ENCODE measurements around the gene LRSAM1.

LRSAM1 gene

DNA sequence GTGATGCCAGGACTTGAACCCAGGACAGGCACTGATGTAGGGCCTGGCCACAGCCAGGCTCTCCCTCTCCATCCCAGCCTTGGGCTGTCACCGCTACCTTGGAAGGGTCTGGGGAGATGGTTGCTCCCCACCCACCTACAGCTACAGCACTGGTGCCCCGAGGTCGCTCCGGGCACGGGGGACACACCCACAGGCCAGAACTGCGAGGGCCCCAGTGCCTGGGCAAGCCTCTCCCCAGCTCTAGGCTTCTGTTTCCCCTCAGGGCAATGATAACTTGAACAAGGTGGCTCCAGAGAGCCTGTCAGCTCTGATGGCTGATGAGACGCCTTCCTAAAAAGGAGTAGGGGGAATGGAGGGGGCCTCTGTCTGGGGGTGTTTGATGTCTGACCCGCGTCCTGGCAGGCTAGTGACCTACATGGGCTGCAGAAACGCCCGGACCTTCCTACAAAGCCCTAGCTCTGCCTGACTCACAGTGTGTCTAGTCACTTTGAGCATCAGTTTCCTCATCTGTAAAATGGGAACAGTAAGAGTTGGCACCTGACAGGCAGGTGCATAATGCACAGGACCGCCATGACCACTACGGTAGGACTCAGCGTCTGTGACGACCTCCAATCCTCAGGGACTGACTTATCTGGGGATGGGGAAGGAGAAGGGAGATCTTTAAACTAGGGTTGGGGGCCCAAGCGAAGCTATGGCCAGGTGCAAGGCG is 76.4 kb downstream of the LRSAM1 start:
- TF ChIP-seq CTCF (IDR thresholded peaks at IDR 0.05; ENCODE audit: insufficient read depth, low read depth, low read length, missing control alignments): no peak
- no peak overlapping the region for H3K4me3 ChIP-seq (ENCODE audit: low read depth, low read length)
- DNase-seq (ENCODE audit: low read depth): no peak

DNA sequence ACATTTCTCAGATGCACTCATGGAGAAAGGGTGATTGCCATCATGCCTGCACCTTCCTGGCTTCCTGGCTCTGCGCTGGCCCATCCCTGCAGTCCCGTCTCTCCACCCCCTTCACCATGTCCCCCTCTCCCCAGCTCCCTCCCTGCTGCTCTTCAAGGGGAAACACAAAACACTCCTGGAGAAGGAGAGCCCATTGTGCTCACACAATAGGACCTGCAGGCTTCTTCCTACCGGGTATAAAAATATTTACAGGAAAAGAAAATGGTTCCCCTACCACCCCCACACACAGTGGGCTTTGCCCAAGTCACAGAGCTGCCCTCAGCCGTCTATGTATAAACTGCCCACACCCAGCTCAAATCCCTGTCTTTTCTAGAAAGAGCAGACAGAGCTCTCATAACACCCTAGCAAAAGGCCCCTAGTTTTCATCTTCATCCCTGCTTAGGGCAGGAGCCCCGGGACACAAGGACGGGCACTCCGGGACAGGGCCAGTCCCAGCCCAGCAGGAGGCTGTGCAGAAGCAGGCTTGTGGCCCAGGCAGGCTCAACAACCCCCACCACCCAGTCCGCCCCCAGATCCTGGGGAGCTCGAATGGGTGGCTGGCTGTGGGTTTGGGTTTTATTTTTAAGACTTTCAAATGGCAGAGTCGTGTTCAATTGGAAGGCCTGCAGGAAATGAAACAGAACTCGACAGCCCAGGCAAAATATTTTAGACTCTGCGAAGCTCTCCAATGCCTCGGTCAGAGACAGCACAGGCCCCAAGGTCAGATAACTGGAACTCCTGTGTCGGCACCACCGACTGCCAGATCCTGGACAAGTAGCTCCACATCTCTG is 77.3 kb downstream of the LRSAM1 start:
- TF ChIP-seq CTCF (IDR thresholded peaks at IDR 0.05; ENCODE audit: insufficient read depth, low read depth, low read length, missing control alignments): no peak
- no peak for DNase-seq (ENCODE audit: low read depth)
- no peak overlapping the region for H3K4me3 ChIP-seq (ENCODE audit: low read depth, low read length)

- TF ChIP-seq CTCF (IDR thresholded peaks at IDR 0.05; ENCODE audit: insufficient read depth, low read depth, low read length, missing control alignments): no peak
- DNase-seq (ENCODE audit: low read depth): no peak
- no peak overlapping the region for H3K4me3 ChIP-seq (ENCODE audit: low read depth, low read length)
Observed at GRCh38 chr9:127529671-127530070, 78.4 kb downstream of the LRSAM1 start.

DNA sequence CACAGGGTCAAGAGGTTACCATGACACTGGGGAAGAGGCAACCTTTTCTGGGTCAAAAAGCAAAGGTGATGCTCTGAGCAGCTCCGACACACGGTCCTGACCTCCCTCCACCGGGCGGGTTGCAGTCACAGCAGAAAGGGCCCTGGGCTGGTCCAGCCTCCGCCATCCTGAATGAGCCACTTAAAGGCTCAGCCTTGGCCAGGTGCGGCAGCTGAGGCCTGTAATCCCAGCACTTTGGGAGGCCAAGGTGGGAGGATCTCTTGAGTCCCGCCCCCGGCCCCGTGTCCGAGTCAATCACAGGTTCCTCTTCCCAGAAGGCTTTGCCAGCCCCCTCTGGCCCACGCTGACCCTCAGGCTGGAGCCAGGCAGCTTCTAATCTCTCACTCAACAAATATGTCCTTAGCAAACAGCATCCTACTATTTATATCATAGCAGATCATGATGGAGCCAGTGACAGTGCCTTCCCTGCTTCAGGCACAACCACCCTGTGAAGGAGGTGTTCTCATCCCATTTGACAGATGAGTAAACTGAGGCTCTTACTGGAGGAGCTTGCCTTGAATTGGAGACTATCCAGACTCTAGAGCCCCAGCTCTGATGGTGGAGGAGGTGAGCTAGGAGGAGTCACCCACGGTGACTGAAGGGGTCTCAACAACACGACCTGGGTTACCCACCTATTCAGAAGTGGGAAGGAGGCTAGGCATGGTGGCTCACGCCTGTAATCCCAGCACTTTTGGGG is 79.1 kb downstream of the LRSAM1 start:
- DNase-seq (ENCODE audit: low read depth): no peak
- no peak overlapping the region for H3K4me3 ChIP-seq (ENCODE audit: low read depth, low read length)
- no peak for TF ChIP-seq CTCF (IDR thresholded peaks at IDR 0.05; ENCODE audit: insufficient read depth, low read depth, low read length, missing control alignments)

DNA sequence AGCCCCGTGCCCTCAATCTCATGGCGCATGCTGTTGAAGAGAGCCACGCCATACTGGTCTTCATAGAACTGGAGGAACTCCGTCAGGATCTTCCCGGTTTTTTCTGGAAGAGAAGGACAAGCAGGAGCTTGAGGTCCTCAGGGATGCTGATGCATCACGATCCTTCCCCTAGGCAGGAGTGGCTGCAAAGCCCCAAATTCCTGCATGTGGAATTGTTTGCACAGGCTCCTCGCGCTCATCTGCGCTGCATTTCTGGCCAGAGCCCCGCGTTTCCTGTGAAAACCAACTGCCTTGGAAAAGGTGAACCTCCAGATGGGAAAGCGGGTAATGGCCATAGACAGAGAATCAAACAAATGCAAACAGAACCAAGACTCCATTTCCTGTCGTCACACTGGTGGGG is 80.4 kb downstream of the LRSAM1 start:
- H3K4me3 ChIP-seq (ENCODE audit: low read depth, low read length): no peak overlapping the region
- no peak for DNase-seq (ENCODE audit: low read depth)
- no peak for TF ChIP-seq CTCF (IDR thresholded peaks at IDR 0.05; ENCODE audit: insufficient read depth, low read depth, low read length, missing control alignments)

GRCh38 chr9:127534250-127534906 is 83.1 kb downstream of the LRSAM1 start:
- no peak overlapping the region for H3K4me3 ChIP-seq (ENCODE audit: low read depth, low read length)
- DNase-seq (ENCODE audit: low read depth): no peak
- no peak for TF ChIP-seq CTCF (IDR thresholded peaks at IDR 0.05; ENCODE audit: insufficient read depth, low read depth, low read length, missing control alignments)

Data from GM12865 (cell line).